Measurements from ENCODE around the gene COLEC11. TPM values are rescaled to one million over a fixed set of nuclear protein-coding genes. Genes with fewer than 3 reads are reported as not detected.

Gene COLEC11
- total and polyA plus RNA-seq, 9 of the 15 experiments (the other 6 are each of a cell fraction or from before 2014, with no cell fraction given) = 0.32 to 4.3 (median 1.8) TPM

- FAIRE-seq (no peak), ATAC-seq (no peak), DNase-seq (ENCODE audit: extremely low read depth in 1 of 4, low spot score in 3 of 4) (no peak)
- H3K4me1 ChIP-seq (replicated peaks in 1 of 2; ENCODE audit: control insufficient read depth in 2 of 2, insufficient read depth in 2 of 2, low read length in 2 of 2) = peaks cover 18 to 65% of the 10 kb centered on the region in 2 experiments
- H2AFZ ChIP-seq (ENCODE audit: low read depth, low read length) = peak overlapping the region; percentile 93; the same call in 1 of the 2 replicates
- 85% methylated on average over 17 of the region's 19 CpGs for WGBS (ENCODE audit: insufficient coverage, low coverage, missing lambda C conversion rate)
- no peak overlapping the region for H3K27ac ChIP-seq (ENCODE audit: extremely low read depth, low read depth, low read length)
- no peak overlapping the region for H3K4me3 ChIP-seq
- no peaks in the 10 kb centered on the region for H3K36me3 ChIP-seq (ENCODE audit: control insufficient read depth, insufficient read depth, low read length)
- no peaks in the 10 kb centered on the region for H4K20me1 ChIP-seq (replicated peaks; ENCODE audit: control insufficient read depth, insufficient read depth, low read length)
- CTCF ChIA-PET (ENCODE audit: low intra/inter-chr PET ratio) = no interaction called here
- no peak overlapping the region for H3K4me2 ChIP-seq (ENCODE audit: insufficient read depth, low read length)
- H3K9ac ChIP-seq (ENCODE audit: insufficient read depth in 1 of 2, low read depth in 2 of 2, low read length in 2 of 2) = peak overlapping the region in 1 of 2 experiments; percentile 69; a peak in 1 of 4 replicates
- no peaks in the 10 kb centered on the region for H3K27me3 ChIP-seq (ENCODE audit: control insufficient read depth in 2 of 2, insufficient read depth in 2 of 2, low read length in 2 of 2)
- H3K9me1 ChIP-seq (ENCODE audit: control insufficient read depth, insufficient read depth, low read length) = no peaks in the 10 kb centered on the region
- TF ChIP-seq MAFF (IDR thresholded peaks at IDR 0.05; ENCODE audit: low read length) (no peak), ZNF347 (CRISPR knock-in tag; IDR thresholded peaks at IDR 0.05; ENCODE audit: low read depth) (no peak), E2F4 (CRISPR knock-in tag; IDR thresholded peaks at IDR 0.05; ENCODE audit: low read depth) (no peak), TCFL5 (CRISPR knock-in tag; conservative IDR thresholded peaks at IDR 0.05) (no peak), BRD9 (IDR thresholded peaks at IDR 0.05; ENCODE audit: low read depth, partially characterized antibody) (no peak), SREBF1 (IDR thresholded peaks at IDR 0.05; ENCODE audit: borderline replicate concordance, low read depth, low read length) (no peak), BRF1 (IDR thresholded peaks at IDR 0.05; ENCODE audit: borderline replicate concordance, extremely low read depth, insufficient read length) (no peak), NR3C1 (CRISPR knock-in tag; IDR thresholded peaks at IDR 0.05) (no peak), NFYB (IDR thresholded peaks at IDR 0.05; ENCODE audit: extremely low read depth, insufficient read length) (no peak), DNMT1 (IDR thresholded peaks at IDR 0.05) (no peak), XRCC3 (IDR thresholded peaks at IDR 0.05) (no peak), NONO (IDR thresholded peaks at IDR 0.05; ENCODE audit: low read depth in 2 of 2, low read length in 1 of 2) (no peak)
- POLR2A ChIA-PET = no interaction called here
- BruUV-seq (replicated peaks) = no TSS peak
- H3K9me3 ChIP-seq (replicated peaks; ENCODE audit: control insufficient read depth, insufficient read depth, low read depth, low read length) = peaks cover 9% of the 10 kb centered on the region; the same call in 1 of the 2 replicates
- intact Hi-C loops (cut with micrococcal nuclease) = no loop called here
- H3K79me2 ChIP-seq (ENCODE audit: control insufficient read depth, insufficient read depth, low read length) = peaks cover 3% of the 10 kb centered on the region; the same call in 1 of the 3 replicates
- in situ Hi-C loops (cut with MboI) = no loop called here
These were observed 8.8 kb downstream of the COLEC11 start for GRCh38 chr2:3603536-3604206.
